Measurements from ENCODE around the gene GNRHR. TPM values are rescaled to one million over a fixed set of nuclear protein-coding genes. Genes with fewer than 3 reads are reported as not detected.

GNRHR gene
- total RNA-seq, 2 experiments from 2014 or later = not detected

GRCh38 chr4:67702166-67702565, 52.0 kb downstream of the GNRHR start:
- ChIA-PET CTCF (no interaction called here), POLR2A (no interaction called here)

GRCh38 chr4:67701517-67701850, 52.7 kb downstream of the GNRHR start:
- ChIA-PET CTCF (interaction anchor here (1.4 kb wide), 1 partner anchor 12 kb away, joined by 4 read pairs; no protein-coding TSS in a partner anchor), POLR2A (no interaction called here)

- CTCF ChIA-PET = interaction anchor here (1.4 kb wide), 1 partner anchor 12 kb away, joined by 4 read pairs; no protein-coding TSS in a partner anchor
- POLR2A ChIA-PET = no interaction called here
These were observed 53.3 kb downstream of the GNRHR start, which contains the start of gene UBA6 for GRCh38 chr4:67700738-67701516. Gene UBA6, minus strand, starts transcription at chr4:67701155. Its CDS starts 36 bp downstream, at chr4:67701119.

- ChIA-PET CTCF (interaction anchor here (1.4 kb wide), 1 partner anchor 13 kb away, joined by 4 read pairs; no protein-coding TSS in a partner anchor), POLR2A (no interaction called here)
These were observed 54.0 kb downstream of the GNRHR start for GRCh38 chr4:67700116-67700737.

GRCh38 chr4:67699603-67700002, 54.6 kb downstream of the GNRHR start:
- ChIA-PET POLR2A (no interaction called here), CTCF (no interaction called here)

GRCh38 chr4:67697860-67698687, 56.1 kb downstream of the GNRHR start:
- ChIA-PET POLR2A (no interaction called here), CTCF (no interaction called here)

- CTCF ChIA-PET = no interaction called here
- POLR2A ChIA-PET = no interaction called here
These were observed 58.1 kb downstream of the GNRHR start for GRCh38 chr4:67696061-67696460.

- CTCF ChIA-PET = interaction anchor here (0.7 kb wide), 1 partner anchor 136 kb away, joined by 4 read pairs; the partner anchor contains the start of gene STAP1
- POLR2A ChIA-PET = interaction anchor here (0.7 kb wide), 1 partner anchor 157 kb away, joined by 14 read pairs; no protein-coding TSS in a partner anchor
These were observed 59.5 kb downstream of the GNRHR start for GRCh38 chr4:67694662-67695061.

GRCh38 chr4:67691328-67691727, 62.9 kb downstream of the GNRHR start:
- ChIA-PET CTCF (no interaction called here), POLR2A (no interaction called here)

Other genes with a start within 250 kb of the GNRHR start
- gene CENPC, start 208.9 kb downstream of the GNRHR start, total RNA-seq = 10 to 100 TPM; 19.1 to 21.3 TPM
- gene STAP1, start 195.7 kb downstream of the GNRHR start, total RNA-seq = 1 to 10 TPM; 1.0 to 1.6 TPM
- 10 to 100 TPM; 80.8 to 87.0 TPM for gene UBA6, start 53.2 kb downstream of the GNRHR start, total RNA-seq
- not detected for gene TMPRSS11D, start 129.6 kb upstream of the GNRHR start, total RNA-seq
- not detected for gene TMPRSS11A, start 209.1 kb upstream of the GNRHR start, total RNA-seq